Left lung (tissue), 10 donors: ENCODE results near the gene CD207. TPM values are rescaled to one million over a fixed set of nuclear protein-coding genes. Genes with fewer than 3 reads are reported as not detected.

Source experiments
- ATAC-seq: fragments of 200-7000 bp; cut with Tn5 transposase; one replicate; pipeline ENCODE4 v1.9.1; 2020; ENCODE audit warnings: moderate library complexity
- DNase-seq, 4 donors: peaks; one replicate each; pipeline ENCODE4 v3.0.0-alpha.2; 2013 to 2020
- H3K27ac ChIP-seq, 2 donors: fragments of 200-600 bp; sonication (generic) in 1 of 2; one replicate each; pipeline versions ENCODE4 v1.5.0 to v1.8.0; 2020 to 2021
- H3K27me3 ChIP-seq, 2 donors: fragments of 200-600 bp; sonication (generic) in 1 of 2; one replicate each; pipeline versions ENCODE4 v1.5.0 to v1.8.0; 2020 to 2021
- H3K36me3 ChIP-seq, 2 donors: fragments of 200-600 bp; sonication (generic) in 1 of 2; one replicate each; pipeline versions ENCODE4 v1.5.0 to v1.8.0; 2020 to 2021
- H3K4me1 ChIP-seq, 2 donors: fragments of 200-600 bp; one replicate each; pipeline ENCODE4 v1.8.0; 2021
- H3K4me3 ChIP-seq, 2 donors: fragments of 200-600 bp; sonication (generic) in 1 of 2; one replicate each; pipeline versions ENCODE4 v1.5.0 to v1.8.0; 2020 to 2021; ENCODE audit warnings: mild to moderate bottlenecking in 1 of 2
- H3K9me3 ChIP-seq, 2 donors: fragments of 200-600 bp; sonication (generic) in 1 of 2; one replicate each; pipeline versions ENCODE4 v1.5.0 to v1.8.0; 2020 to 2021
- intact Hi-C, 2 donors: fragments of 100-400 bp; cut with DNase I; formaldehyde crosslinking; loops; one replicate each; pipeline versions ENCODE4 v1.11.2 to v1.14.2; 2022
- polyA plus RNA-seq, 6 donors: library from polyadenylated mRNA; unstranded; fragments of 120-200 nt; gene quantifications; one replicate each; pipeline ENCODE4 v1.2.1, GENCODE V29; 2013; ENCODE audit not compliant: insufficient read length in 6 of 6
- total RNA-seq, 2 donors: library from RNA; stranded (reverse); fragmentation: NEBNext Ultra II Directional; extraction: Animal tissue kit (Norgen Biotek cat#: 25700); gene quantifications; one replicate each; pipeline ENCODE4 v1.2.1, GENCODE V29; 2021
- TF ChIP-seq, protein P1 (sequence below), 2 donors: fragments of 200-600 bp; sonication (generic) in 1 of 2; IDR thresholded peaks; one replicate each; pipeline versions ENCODE4 v1.5.0 to v1.8.0; 2021; ENCODE audit warnings: antibody characterized with exemption in 2 of 2
- donor health status: DM: no; HTN: yes; CAD: no.
- donor health status: DM: no; HTN: no; CAD: no.

CD207 gene
- total and polyA plus RNA-seq, 8 donors = 0.07 to 0.73 (median 0.15) TPM; not detected in 4

DNA sequence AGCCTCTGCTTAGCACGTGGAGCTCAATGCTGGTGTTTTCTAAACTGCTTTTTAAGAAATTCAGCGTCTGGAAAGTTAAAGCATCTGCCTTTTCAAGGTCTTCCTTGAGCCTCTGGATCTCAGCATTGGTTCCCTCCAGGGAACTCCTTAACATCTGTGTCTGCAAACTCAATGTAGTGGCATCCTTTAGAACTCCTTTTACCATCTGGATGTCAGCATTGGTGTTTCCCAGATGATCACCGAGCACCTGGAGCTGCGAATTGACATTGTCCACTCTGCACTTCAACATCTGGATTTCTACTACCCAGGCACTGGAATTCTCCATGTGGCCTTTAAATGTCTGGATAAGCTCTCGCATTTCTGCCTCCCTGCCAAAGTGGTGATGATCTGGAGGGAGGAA is 18.9 kb downstream of the CD207 start:
- intact Hi-C loops = no loop called here
- no peaks in the 10 kb centered on the region for H3K9me3 ChIP-seq
- DNase-seq (no peak), ATAC-seq (no peak)
- peaks cover 0 to 6% of the 10 kb centered on the region in 2 donors for H3K27me3 ChIP-seq
- no peaks in the 10 kb centered on the region for H3K4me1 ChIP-seq
- H3K36me3 ChIP-seq = no peaks in the 10 kb centered on the region
- TF ChIP-seq, protein P1, sequence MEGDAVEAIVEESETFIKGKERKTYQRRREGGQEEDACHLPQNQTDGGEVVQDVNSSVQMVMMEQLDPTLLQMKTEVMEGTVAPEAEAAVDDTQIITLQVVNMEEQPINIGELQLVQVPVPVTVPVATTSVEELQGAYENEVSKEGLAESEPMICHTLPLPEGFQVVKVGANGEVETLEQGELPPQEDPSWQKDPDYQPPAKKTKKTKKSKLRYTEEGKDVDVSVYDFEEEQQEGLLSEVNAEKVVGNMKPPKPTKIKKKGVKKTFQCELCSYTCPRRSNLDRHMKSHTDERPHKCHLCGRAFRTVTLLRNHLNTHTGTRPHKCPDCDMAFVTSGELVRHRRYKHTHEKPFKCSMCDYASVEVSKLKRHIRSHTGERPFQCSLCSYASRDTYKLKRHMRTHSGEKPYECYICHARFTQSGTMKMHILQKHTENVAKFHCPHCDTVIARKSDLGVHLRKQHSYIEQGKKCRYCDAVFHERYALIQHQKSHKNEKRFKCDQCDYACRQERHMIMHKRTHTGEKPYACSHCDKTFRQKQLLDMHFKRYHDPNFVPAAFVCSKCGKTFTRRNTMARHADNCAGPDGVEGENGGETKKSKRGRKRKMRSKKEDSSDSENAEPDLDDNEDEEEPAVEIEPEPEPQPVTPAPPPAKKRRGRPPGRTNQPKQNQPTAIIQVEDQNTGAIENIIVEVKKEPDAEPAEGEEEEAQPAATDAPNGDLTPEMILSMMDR (IDR thresholded peaks at IDR 0.05) = no peak
- no peak overlapping the region for H3K27ac ChIP-seq
- no peak overlapping the region for H3K4me3 ChIP-seq

- no peak for ATAC-seq
- TF ChIP-seq, protein P1 (IDR thresholded peaks at IDR 0.05) = no peak
- intact Hi-C loops = no loop called here
These were observed 26.3 kb downstream of the CD207 start for GRCh38 chr2:70808983-70809958.

GRCh38 chr2:70807828-70808118 is 27.8 kb downstream of the CD207 start:
- DNase-seq (no peak), ATAC-seq (no peak)
- intact Hi-C loops = no loop called here
- H3K36me3 ChIP-seq = no peaks in the 10 kb centered on the region
- H3K27ac ChIP-seq = no peak overlapping the region
- no peaks in the 10 kb centered on the region for H3K4me1 ChIP-seq
- peaks cover 0 to 16% of the 10 kb centered on the region in 2 donors for H3K27me3 ChIP-seq
- TF ChIP-seq, protein P1 (IDR thresholded peaks at IDR 0.05) = no peak
- no peak overlapping the region for H3K4me3 ChIP-seq
- H3K9me3 ChIP-seq = no peaks in the 10 kb centered on the region

More at GRCh38 chr2:70808983-70809958, 26.3 kb downstream of the CD207 start:
- Histone ChIP-seq H3K36me3 (no peaks in the 10 kb centered on the region), H3K4me1 (no peaks in the 10 kb centered on the region), H3K9me3 (no peaks in the 10 kb centered on the region), H3K27ac (no peak overlapping the region), H3K4me3 (no peak overlapping the region), H3K27me3 (peaks cover 0 to 16% of the 10 kb centered on the region in 2 donors)
- no peak for DNase-seq

GRCh38 chr2:70807102-70807827 is 28.4 kb downstream of the CD207 start:
- Histone ChIP-seq H3K9me3 (no peaks in the 10 kb centered on the region), H3K27ac (no peak overlapping the region), H3K4me1 (no peaks in the 10 kb centered on the region), H3K27me3 (peaks cover 0 to 16% of the 10 kb centered on the region in 2 donors), H3K36me3 (no peaks in the 10 kb centered on the region), H3K4me3 (no peak overlapping the region)
- intact Hi-C loops = no loop called here
- ATAC-seq = no peak
- DNase-seq = no peak
- TF ChIP-seq, protein P1 (IDR thresholded peaks at IDR 0.05) = no peak

- Histone ChIP-seq H3K27me3 (peaks cover 0 to 16% of the 10 kb centered on the region in 2 donors), H3K4me1 (no peaks in the 10 kb centered on the region), H3K36me3 (no peaks in the 10 kb centered on the region), H3K9me3 (no peaks in the 10 kb centered on the region), H3K4me3 (no peak overlapping the region), H3K27ac (no peak overlapping the region)
- intact Hi-C loops = no loop called here
- ATAC-seq (no peak), DNase-seq (no peak)
- TF ChIP-seq, protein P1 (IDR thresholded peaks at IDR 0.05) = no peak
These were observed 29.0 kb downstream of the CD207 start for GRCh38 chr2:70806620-70807019.
